DMS 273 (cell line): ENCODE measurements around the gene ARFRP1.
"Not testable (repeated sequence)": the region's sequence is repeated elsewhere in the genome, so short reads cannot be mapped to it uniquely, and the experiment has no call there.

Experiments used
- DNase-seq: peaks from one replicate; lab custom pipeline; 2025; ENCODE audit not compliant: unreplicated experiment; lab: John Stamatoyannopoulos, UW

The ARFRP1 gene

GRCh38 chr20:63657937-63658748 lies 49.6 kb downstream of the ARFRP1 start, which contains the start of gene RTEL1:
Gene RTEL1 (plus strand): TSS chr20:63658312. CDS start chr20:63659403, 1,091 bp downstream.
- DNase-seq = peak; percentile 96

GRCh38 chr20:63657260-63657936 lies 50.4 kb downstream of the ARFRP1 start:
- DNase-seq = peak; percentile 74

GRCh38 chr20:63656451-63656850 lies 51.3 kb downstream of the ARFRP1 start:
- DNase-seq = no peak

- no peak for DNase-seq
Measured at GRCh38 chr20:63655249-63655648, 52.5 kb downstream of the ARFRP1 start.

- DNase-seq = no peak
Measured at GRCh38 chr20:63653974-63654668, 53.7 kb downstream of the ARFRP1 start.

- DNase-seq = peak; percentile 89
Measured at GRCh38 chr20:63653041-63653973, 54.5 kb downstream of the ARFRP1 start, which contains the start of gene STMN3. Gene STMN3 (minus strand): TSS chr20:63653424. CDS start chr20:63653345, 79 bp downstream.

- peak; percentile 70 for DNase-seq
Measured at GRCh38 chr20:63652192-63652980, 55.4 kb downstream of the ARFRP1 start.

GRCh38 chr20:63651942-63652191 lies 55.9 kb downstream of the ARFRP1 start:
- DNase-seq = no peak

GRCh38 chr20:63650486-63650885 lies 57.3 kb downstream of the ARFRP1 start:
- not testable (repeated sequence) for DNase-seq

- no peak for DNase-seq
Measured at GRCh38 chr20:63648895-63649589, 58.7 kb downstream of the ARFRP1 start.
